Endothelial cell of umbilical vein (primary cell): ENCODE results near the gene STK32C. TPM values are rescaled to one million over a fixed set of nuclear protein-coding genes. Genes with fewer than 3 reads are reported as not detected.

Source experiments
- BruUV-seq: library from RNA; stranded (reverse); fragments of 400-500 nt; replicated peaks from 2 replicates; lab custom pipeline; 2021; lab: Mats Ljungman, UMichigan
- CTCF ChIA-PET: fragments of 300-600, 350-600 bp; sonication (Branson Sonifier 250); formaldehyde crosslinking; loops from one replicate; lab custom pipeline; 2021; ENCODE audit warnings: antibody characterized with exemption, inconsistent platforms; lab: Charles Lee
- POLR2A ChIA-PET: fragments of 300-600, 350-600 bp; sonication (Branson Sonifier 250); formaldehyde crosslinking; loops from one replicate; lab custom pipeline; 2021; ENCODE audit warnings: antibody characterized with exemption, inconsistent platforms; lab: Charles Lee
- DNase-seq: peaks from one replicate; pipeline ENCODE4 v3.0.0-alpha.2; 2011; ENCODE audit warnings: low read depth, low spot score
- FAIRE-seq: peaks from 2 replicates; lab custom pipeline; 2011; peaks lifted over from hg19 to GRCh38; lab: Jason Lieb, UNC
- H2AFZ ChIP-seq: 2 replicates; pipeline ENCODE4 v1.6.0; 2012; ENCODE audit warnings: low read depth, low read length, control low read depth, inconsistent platforms
- H3K27ac ChIP-seq: 2 replicates; pipeline ENCODE4 v1.5.1; 2011; ENCODE audit warnings: low read depth, mild to moderate bottlenecking, control low read depth, low read length, moderate library complexity; ENCODE audit not compliant: insufficient read depth
- H3K27me3 ChIP-seq, 2 experiments: 2 replicates each; pipeline versions ENCODE4 v1.6.0 to v1.6.1; 2011; ENCODE audit warnings: low read length in 2 of 2, mixed read lengths in 1 of 2; ENCODE audit not compliant: control insufficient read depth in 2 of 2, insufficient read depth in 2 of 2
- H3K36me3 ChIP-seq, 2 experiments: 2 replicates in 1 of 2; 3 replicates in 1 of 2; pipeline ENCODE4 v1.5.1; 2011; ENCODE audit warnings: low read length in 2 of 2, mild to moderate bottlenecking in 1 of 2, moderate library complexity in 1 of 2; ENCODE audit not compliant: control insufficient read depth in 2 of 2, insufficient read depth in 2 of 2; ENCODE audit errors: extremely low read depth in 1 of 2
- H3K4me1 ChIP-seq: 3 replicates; pipeline ENCODE4 v1.5.1; 2011; ENCODE audit warnings: mild to moderate bottlenecking, low read length; ENCODE audit not compliant: control insufficient read depth, insufficient read depth; ENCODE audit errors: extremely low read depth
- H3K4me2 ChIP-seq: 2 replicates; pipeline ENCODE4 v1.6.1; 2011; ENCODE audit warnings: low read length, control low read depth, mixed read lengths; ENCODE audit not compliant: insufficient read depth
- H3K4me3 ChIP-seq, 3 experiments: fragments of 200-600 bp in 1 of 3; sonication (generic), shearing (Covaris generic) in 1 of 3; replicated peaks in 1 of 3; 2 replicates each; pipeline ENCODE4 v1.5.1; 2011 to 2016; ENCODE audit warnings: control low read depth in 3 of 3, low read length in 3 of 3, mild to moderate bottlenecking in 2 of 3, inconsistent platforms in 1 of 3, low read depth in 1 of 3, moderate library complexity in 1 of 3; ENCODE audit not compliant: insufficient read depth in 1 of 3
- H3K79me2 ChIP-seq: 2 replicates; pipeline ENCODE4 v1.6.0; 2012; ENCODE audit warnings: low read length, inconsistent platforms; ENCODE audit not compliant: control insufficient read depth, insufficient read depth
- H3K9ac ChIP-seq: replicated peaks from 2 replicates; pipeline ENCODE3; 2011; ENCODE audit warnings: low read length, control low read depth; ENCODE audit not compliant: insufficient read depth; ENCODE audit errors: extremely low read depth
- H3K9me1 ChIP-seq: replicated peaks from 3 replicates; pipeline ENCODE4 v1.6.0; 2011; ENCODE audit warnings: mild to moderate bottlenecking, low read length; ENCODE audit not compliant: control insufficient read depth, insufficient read depth; ENCODE audit errors: extremely low read depth
- H3K9me3 ChIP-seq: replicated peaks from 2 replicates; pipeline ENCODE4 v1.5.1; 2012; ENCODE audit warnings: low read length, inconsistent platforms; ENCODE audit not compliant: control insufficient read depth, insufficient read depth
- H4K20me1 ChIP-seq: replicated peaks from 2 replicates; pipeline ENCODE3; 2011; ENCODE audit warnings: mild to moderate bottlenecking, low read length; ENCODE audit not compliant: control insufficient read depth, insufficient read depth; ENCODE audit errors: extremely low read depth
- CTCF ChIP-seq, 2 donors: IDR thresholded peaks; 1 replicate in 1 of 2; 2 replicates in 1 of 2; pipeline ENCODE4 v1.5.1; 2011; ENCODE audit warnings: low read length in 2 of 2, mild to moderate bottlenecking in 2 of 2, moderate library complexity in 2 of 2, control low read depth in 1 of 2, inconsistent platforms in 1 of 2, low read depth in 1 of 2; ENCODE audit not compliant: insufficient read depth in 1 of 2; ENCODE audit errors: extremely low read depth in 1 of 2
- EZH2 ChIP-seq: IDR thresholded peaks from 2 replicates; pipeline ENCODE4 v1.6.1; 2012; ENCODE audit warnings: borderline replicate concordance, low read depth, mild to moderate bottlenecking, moderate library complexity, low read length, inconsistent platforms; ENCODE audit not compliant: severe bottlenecking
- FOS ChIP-seq: IDR thresholded peaks from 2 replicates; pipeline ENCODE4 v1.6.1; 2011; ENCODE audit warnings: mild to moderate bottlenecking, low read length, moderate library complexity, borderline replicate concordance; ENCODE audit not compliant: insufficient read depth
- GATA2 ChIP-seq: IDR thresholded peaks from 2 replicates; pipeline ENCODE4 v1.7.0; 2011; ENCODE audit warnings: low read depth, mild to moderate bottlenecking, moderate library complexity, mixed read lengths, low read length; ENCODE audit not compliant: insufficient read length, insufficient read depth
- JUN ChIP-seq: IDR thresholded peaks from 2 replicates; pipeline ENCODE4 v1.6.1; 2011; ENCODE audit warnings: borderline replicate concordance, low read depth; ENCODE audit not compliant: insufficient read length, insufficient read depth
- MAX ChIP-seq: IDR thresholded peaks from 2 replicates; pipeline ENCODE4 v1.6.1; 2011; ENCODE audit not compliant: insufficient read depth, insufficient read length
- MYC ChIP-seq: IDR thresholded peaks from one replicate; pipeline ENCODE4 v1.6.1; 2011; ENCODE audit warnings: mild to moderate bottlenecking, low read depth, low read length
- POLR2A ChIP-seq: IDR thresholded peaks from 2 replicates; pipeline ENCODE4 v1.6.1; 2012; ENCODE audit warnings: low read depth, mild to moderate bottlenecking, control low read depth, low read length
- POLR2AphosphoS5 ChIP-seq: IDR thresholded peaks from 2 replicates; pipeline ENCODE4 v1.6.1; 2012; ENCODE audit warnings: low read depth, mild to moderate bottlenecking, control low read depth, low read length, moderate library complexity; ENCODE audit not compliant: insufficient read depth
- dilution Hi-C: fragments of 300-500 bp; cut with MboI; formaldehyde crosslinking; loops from one replicate; pipeline ENCODE4 v1.15.0; 2019; ENCODE audit warnings: low sequenced_read_pairs; ENCODE audit not compliant: extremely low pct_ligation_motif_present
- intact Hi-C: fragments of 100-400 bp; cut with micrococcal nuclease; formaldehyde crosslinking; loops from one replicate; pipeline ENCODE4 v1.10.0; 2022
- polyA plus RNA-seq, 4 experiments: library from polyadenylated mRNA; depleted of rRNA in 3 of 4; stranded (reverse) in 3 of 4; unstranded in 1 of 4; fragments of >200 nt; gene quantifications; 2 replicates each; pipeline versions ENCODE4 v1.2.1 to v1.2.3, GENCODE V29; 2011 to 2012; ENCODE audit warnings: missing spikeins in 1 of 4
- total RNA-seq: library from RNA; stranded (reverse); gene quantifications from 2 replicates; pipeline ENCODE4 v1.2.3, GENCODE V29; 2021

The STK32C gene
- total and polyA plus RNA-seq, 2 donors (not counting 3 experiments of a cell fraction or from before 2014, with no cell fraction given), result 5.4 to 14.1 TPM

- peaks cover 9 to 11% of the 10 kb centered on the region in 2 experiments for H3K27me3 ChIP-seq
- no peak for FAIRE-seq
- no peak overlapping the region for H3K4me3 ChIP-seq
- no peak overlapping the region for H3K4me2 ChIP-seq
- intact Hi-C loops, result no loop called here
- BruUV-seq, result no TSS peak
- H3K9me3 ChIP-seq, result no peaks in the 10 kb centered on the region
- no peaks in the 10 kb centered on the region for H3K9me1 ChIP-seq
- no peak for DNase-seq
- H3K36me3 ChIP-seq, result no peaks in the 10 kb centered on the region
- H3K27ac ChIP-seq, result no peak overlapping the region
- ChIA-PET CTCF (no interaction called here), POLR2A (no interaction called here)
- H3K79me2 ChIP-seq, result no peaks in the 10 kb centered on the region
- no peaks in the 10 kb centered on the region for H3K4me1 ChIP-seq
- H4K20me1 ChIP-seq, result no peaks in the 10 kb centered on the region
- no peak overlapping the region for H2AFZ ChIP-seq
- no peak overlapping the region for H3K9ac ChIP-seq
- TF ChIP-seq POLR2A, result no peak
- TF ChIP-seq GATA2, result no peak
- TF ChIP-seq POLR2AphosphoS5, result no peak
- no peak for TF ChIP-seq MYC
- no peak for TF ChIP-seq EZH2
- TF ChIP-seq FOS, result no peak
- TF ChIP-seq MAX, result no peak
- TF ChIP-seq CTCF (IDR thresholded peaks at IDR 0.05; ENCODE audit: extremely low read depth in 1 of 2, insufficient read depth in 1 of 2, low read depth in 1 of 2, low read length in 2 of 2), result no peak
- TF ChIP-seq JUN, result no peak
- dilution Hi-C loops, result no loop called here
These were observed 2.3 kb upstream of the STK32C start for GRCh38 chr10:132309879-132310591.
